Medulla oblongata (tissue), 1 donor: ENCODE data around the gene PURA.

Experiments
- DNase-seq: peaks from one replicate; pipeline ENCODE4 v3.0.0-alpha.2; 2015; ENCODE audit errors: extremely low spot score

The PURA gene

DNA sequence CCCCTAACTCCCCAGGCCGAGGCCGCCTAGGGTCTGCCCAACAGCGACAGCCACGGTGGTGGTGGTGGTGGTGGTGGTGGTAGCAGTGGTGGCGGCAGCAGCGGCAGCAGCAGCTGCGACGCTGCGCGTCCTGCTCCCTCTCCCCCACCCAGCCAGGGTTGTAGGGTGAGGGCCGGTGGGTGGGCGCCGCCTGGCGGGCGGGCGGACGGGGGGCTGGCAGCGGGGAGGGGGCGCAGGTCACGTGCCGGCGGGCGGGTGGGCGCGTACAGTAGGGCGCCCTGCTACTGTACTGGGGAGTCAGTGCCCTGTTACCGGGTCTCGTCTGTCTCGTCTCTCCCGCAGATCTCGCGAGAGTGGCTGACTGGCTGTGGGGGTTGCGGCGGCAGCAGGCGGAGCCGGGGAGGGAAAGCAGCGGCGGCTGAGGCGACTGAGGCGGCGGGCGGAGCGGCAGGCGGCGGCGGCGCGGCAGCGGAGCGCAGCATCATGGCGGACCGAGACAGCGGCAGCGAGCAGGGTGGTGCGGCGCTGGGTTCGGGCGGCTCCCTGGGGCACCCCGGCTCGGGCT, at the start of gene PURA:
TSS of gene PURA (plus strand) at position 411 of the 565 bp plus-strand sequence. CDS start at position 484, 73 bp downstream.
- DNase-seq = peak; percentile 90

GRCh38 chr5:140072812-140073211, 41.1 kb upstream of the PURA start:
- DNase-seq = peak; percentile 12

DNA sequence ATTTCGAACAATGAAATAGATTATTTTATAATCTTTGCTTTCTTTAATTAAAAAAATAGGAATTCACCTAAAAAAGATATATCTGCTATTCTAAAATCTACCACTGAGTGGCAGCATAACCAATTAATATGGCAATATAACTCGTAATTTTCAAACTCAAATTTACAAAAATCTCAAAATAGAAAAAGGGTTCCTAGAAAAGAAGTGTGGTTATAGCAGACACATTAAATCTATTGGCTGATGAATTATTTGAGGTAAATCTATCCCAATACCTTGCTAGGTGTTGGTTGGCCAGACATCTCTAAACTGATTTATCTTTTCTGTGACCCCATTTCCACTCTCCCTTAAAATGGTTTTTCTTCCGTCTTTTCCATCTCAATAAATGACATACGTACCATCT, 40.6 kb upstream of the PURA start:
- DNase-seq = peak; percentile 45

DNA sequence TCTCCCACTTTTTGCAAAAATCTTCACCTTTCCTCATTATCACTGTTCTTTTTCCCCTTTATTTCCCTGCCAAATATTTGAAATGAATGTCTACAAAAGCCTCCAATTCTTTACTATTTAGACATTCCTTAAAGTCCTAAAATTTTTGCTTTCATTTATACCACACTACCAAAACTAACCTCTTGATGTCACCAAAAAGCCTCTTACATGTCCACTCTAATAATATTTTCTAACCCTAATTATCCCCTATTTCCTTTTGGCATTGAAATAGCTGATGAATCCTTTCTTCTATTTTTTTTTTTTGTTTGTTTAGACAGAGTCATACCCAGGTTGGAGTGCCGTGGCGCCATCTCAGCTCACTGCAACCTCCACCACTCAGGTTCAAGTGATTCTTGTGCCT, 38.5 kb upstream of the PURA start:
- no peak for DNase-seq

- DNase-seq = no peak
Measured at GRCh38 chr5:140076142-140076541, 37.8 kb upstream of the PURA start.

DNA sequence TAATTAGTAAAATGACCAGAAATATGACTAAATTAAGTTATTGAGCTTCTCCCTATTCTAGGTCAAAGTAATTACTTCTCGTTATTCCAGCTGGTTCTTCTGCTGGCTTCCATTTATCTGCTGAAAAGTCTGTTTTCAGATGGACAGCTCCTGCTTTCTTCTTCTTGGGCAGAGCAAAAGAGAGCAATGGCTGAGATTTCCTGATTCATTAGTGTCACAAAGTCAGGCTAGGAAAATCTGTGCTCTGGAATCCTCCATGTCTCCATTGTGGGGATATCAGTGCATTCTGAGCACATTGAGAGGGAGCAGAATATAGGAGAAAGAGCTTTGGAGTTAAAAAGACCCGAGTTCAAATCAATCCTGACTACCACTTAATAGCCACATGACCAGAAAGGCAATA, 37.1 kb upstream of the PURA start:
- DNase-seq = no peak

DNA sequence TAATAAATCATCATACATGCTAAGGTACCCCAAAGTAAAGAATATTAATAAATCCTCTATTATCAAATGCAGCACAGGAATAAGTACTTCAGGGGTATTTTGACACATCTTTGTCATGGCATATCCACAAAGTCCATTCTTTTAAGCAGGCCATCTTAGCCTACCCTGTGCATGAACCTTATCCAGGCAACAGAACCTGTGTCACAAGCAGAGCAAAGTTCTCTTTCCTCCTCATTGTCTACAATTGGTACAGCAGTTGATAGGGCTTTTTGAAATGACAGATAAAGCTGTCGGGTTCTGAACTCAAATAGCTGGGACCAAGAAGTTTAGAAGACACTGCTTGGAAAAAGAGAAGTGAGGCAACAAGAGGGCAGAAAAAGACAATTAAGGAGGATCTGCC, 30.8 kb upstream of the PURA start:
- DNase-seq = no peak

DNA sequence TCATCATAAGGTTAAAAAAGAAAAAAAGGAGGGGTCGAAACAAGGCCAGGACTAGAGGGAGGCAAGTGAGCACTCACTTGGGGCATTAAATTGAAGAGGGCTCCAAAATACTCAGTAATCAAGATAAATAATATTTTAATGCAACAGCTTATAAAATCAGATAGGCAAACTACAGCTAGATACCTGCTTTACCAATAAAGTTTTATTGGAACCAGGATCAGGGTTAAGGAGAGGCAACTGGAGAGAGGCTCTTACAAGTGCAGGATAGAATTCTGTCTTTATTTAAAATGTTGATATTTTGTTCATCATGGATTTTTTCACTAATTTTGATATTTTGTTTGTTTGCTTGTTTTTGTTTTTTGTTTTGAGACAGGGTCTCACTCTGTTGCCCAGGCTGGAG, 30.3 kb upstream of the PURA start:
- DNase-seq = no peak

DNA sequence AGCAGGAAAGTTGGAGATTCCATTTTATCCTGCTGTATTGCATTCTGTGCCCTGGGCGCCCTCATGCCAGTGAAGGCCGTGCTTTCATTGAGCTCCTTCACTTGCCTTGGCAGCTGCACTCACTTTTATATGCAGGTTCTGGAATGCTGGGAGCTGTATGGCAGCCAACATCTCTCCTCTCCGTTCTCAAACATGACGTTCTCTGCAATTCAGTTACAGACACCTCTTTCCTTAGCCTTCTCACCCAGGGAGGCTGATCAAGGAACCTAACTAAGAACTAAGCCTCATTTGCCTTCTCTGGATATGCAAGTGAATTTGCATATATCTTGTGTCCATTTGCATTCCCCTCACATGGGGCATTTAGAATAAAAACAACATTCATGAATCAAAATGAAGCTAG, 29.4 kb upstream of the PURA start:
- peak; percentile 15 for DNase-seq

- no peak for DNase-seq
Measured at GRCh38 chr5:140090251-140090650, 23.7 kb upstream of the PURA start.

- DNase-seq = no peak
Measured at GRCh38 chr5:140093179-140093578, 20.7 kb upstream of the PURA start.

DNA sequence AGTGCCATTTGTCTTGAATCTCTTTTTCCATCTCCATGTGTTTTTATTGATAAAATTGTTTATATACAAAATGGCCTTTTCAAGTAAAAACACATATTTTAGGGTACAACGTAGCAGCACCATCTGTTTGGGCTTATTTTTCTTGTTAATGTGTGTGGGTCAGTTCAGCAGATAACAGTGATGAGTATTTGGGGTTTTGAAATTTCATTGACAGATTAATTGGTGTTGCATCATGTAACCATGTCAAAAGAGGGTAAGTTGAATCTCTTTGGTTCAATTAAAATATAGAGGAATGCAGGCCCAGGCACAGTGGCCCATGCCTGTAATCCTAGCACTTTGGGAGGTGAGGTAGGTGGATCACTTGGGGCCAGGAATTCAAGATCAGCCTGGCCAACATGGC, 20.0 kb upstream of the PURA start:
- no peak for DNase-seq

DNA sequence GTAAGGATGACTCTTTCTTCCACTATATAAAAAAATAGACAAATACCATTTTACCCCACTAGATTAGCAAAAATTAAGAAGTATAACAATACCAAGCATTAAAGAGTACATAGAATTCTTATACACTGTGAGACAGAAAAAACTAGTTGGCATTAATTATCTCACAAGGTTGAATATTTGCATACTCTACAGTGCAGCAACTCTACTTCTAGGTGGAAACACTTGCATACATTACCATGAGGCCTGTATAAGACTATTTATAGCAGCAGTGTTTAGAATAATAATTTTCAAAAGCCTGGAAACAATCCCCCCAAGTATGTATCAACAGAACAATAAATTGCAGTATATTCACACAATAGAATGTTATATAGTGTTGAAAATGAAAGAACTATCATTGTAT, 19.0 kb upstream of the PURA start:
- DNase-seq = no peak

GRCh38 chr5:140101179-140101578, 12.7 kb upstream of the PURA start:
- DNase-seq = no peak

DNA sequence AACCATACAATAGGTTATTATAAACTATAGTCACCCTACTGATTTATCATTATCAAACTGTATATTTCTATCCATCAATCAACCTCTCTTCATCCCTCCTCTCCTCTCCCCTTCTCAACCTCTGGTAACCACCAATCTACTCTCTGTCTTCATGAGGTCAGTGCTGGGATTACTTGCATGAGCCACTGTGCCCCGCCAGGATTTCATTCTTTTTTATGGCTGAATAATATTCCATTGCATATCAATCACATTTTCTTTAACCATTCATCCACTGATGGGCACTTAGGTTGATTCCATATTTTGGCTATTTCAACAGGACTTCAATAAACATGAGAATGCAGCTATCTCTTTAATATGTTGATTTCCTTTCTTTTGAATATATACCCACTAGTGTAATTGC, 10.8 kb upstream of the PURA start:
- no peak for DNase-seq

GRCh38 chr5:140104100-140104499, 9.8 kb upstream of the PURA start:
- DNase-seq = no peak

DNA sequence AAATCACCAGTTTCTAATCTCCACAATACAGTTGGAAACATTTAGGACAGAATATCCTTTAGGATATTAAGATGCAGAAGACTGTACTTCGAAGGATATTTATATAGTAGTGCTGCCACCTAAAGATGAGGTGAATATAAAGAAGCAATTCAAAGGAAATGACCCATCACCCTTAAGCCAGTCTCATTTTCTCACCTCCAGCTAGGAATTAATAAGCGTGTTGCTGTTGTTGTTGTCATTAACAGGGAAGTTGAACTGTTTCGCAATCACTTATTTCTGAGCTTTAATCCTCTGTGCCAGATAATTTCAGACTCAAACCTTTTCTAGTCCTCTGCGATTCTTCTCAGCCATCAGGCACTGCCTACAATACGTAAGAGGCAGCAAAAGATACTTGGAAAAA, 7.8 kb upstream of the PURA start:
- no peak for DNase-seq

GRCh38 chr5:140106805-140107311, 7.1 kb upstream of the PURA start:
- DNase-seq = no peak

GRCh38 chr5:140107312-140108092, 6.4 kb upstream of the PURA start:
- peak; percentile 92 for DNase-seq

DNA sequence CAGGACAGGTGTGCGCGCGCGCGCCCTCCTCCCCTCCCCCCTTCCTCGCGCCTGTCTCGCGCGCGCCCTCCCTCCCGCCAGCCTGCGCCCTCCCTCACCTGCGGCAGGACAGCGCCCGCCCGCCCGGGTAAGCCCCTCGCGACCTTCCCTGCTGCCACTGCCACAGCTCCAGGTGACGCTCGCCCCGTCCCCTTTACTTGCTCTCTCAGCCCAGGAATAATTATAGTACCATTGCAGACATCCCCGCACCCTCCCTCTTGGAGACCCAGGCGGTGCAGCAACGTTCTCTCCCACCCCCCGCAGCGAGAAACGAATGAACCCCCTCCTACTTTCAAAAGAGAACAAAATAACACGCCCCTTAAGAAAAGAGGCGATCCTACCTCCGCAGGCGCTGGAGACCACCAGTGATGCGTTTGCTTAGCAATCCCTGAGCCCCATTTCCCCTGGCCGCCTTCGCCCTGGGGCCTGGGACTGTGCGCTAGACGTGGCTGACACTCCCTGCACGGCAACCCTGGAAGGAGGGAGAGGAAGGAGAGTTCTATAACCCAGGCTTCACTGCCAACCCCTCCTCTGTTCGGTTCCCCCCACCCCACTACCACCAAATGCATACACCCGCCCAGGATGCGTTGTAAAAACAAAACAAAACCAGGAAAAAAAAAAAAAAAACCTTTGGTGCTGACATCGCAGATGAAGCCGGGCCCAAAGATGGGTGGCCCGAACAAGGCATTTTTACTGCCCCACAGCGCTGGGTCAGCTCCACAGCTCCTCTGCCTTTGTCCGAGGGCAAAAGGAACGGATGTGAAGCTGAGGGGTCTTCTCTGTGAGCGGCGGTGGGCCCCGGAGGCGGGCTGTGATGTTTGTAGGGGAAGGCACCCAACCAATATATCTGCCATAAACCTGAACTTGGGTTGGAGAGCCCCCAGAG, 5.6 kb upstream of the PURA start:
- no peak for DNase-seq

- no peak for DNase-seq
Measured at GRCh38 chr5:140109018-140109758, 4.7 kb upstream of the PURA start.
